SIG-M5 (cell line): ENCODE results near the gene SLC8A3.

Experiments used
- DNase-seq: peaks from one replicate; lab custom pipeline; 2025; lab: John Stamatoyannopoulos, UW

SLC8A3 gene

DNA sequence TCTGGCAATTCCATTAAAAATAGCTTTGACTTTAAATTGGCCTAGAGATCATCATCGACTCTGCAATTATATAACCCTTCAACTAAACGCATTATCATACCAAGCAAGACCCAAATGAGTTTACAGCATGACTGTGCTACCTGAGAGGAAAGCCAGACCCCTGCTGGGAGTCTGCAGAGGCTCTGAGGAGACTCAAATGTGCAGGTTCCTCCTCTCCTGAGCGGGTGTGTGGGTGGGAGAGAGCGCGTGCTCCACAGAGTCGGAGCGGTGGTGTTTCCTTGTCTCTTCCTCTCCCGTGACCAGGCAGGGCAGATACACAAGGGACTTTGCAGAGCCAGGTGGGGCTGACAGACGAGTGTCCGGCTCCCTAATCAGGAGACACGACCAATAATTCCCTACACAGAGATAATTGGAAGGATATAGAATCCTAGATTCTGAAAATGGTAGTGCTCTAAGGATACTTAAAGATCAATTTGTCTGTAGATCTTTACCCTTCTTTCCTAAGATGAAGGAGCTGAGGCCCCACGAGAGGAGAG lies 74.1 kb downstream of the SLC8A3 start:
- DNase-seq: no peak

- no peak for DNase-seq
Observed at GRCh38 chr14:70113211-70113610, 75.5 kb downstream of the SLC8A3 start.

GRCh38 chr14:70108419-70108818 lies 80.3 kb downstream of the SLC8A3 start:
- DNase-seq: no peak

DNA sequence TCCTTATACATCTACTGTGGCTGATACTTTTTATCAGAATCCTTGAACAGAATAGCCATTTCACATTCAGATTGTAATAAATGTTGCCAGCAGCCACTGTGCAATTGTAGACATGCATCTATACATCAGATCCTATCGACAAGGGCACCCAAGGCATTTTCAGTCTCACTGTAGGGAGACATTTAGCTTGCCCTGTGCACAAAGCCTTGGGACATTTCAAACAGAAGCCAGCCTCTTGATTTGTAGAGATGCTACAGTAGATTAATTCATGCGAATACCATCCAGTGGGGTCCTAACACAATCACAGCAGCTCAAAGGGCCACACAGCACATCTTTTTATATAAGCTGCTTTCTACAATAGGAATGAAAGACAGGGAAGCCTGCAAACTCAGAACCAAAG lies 81.4 kb downstream of the SLC8A3 start:
- DNase-seq: no peak

GRCh38 chr14:70100071-70100470 lies 88.7 kb downstream of the SLC8A3 start:
- no peak for DNase-seq

- DNase-seq: no peak
Observed at GRCh38 chr14:70098250-70098809, 90.4 kb downstream of the SLC8A3 start.

- DNase-seq: no peak
Observed at GRCh38 chr14:70097576-70098249, 91.0 kb downstream of the SLC8A3 start.

- DNase-seq: no peak
Observed at GRCh38 chr14:70096866-70097265, 91.9 kb downstream of the SLC8A3 start.

- no peak for DNase-seq
Observed at GRCh38 chr14:70094631-70095030, 94.1 kb downstream of the SLC8A3 start.

DNA sequence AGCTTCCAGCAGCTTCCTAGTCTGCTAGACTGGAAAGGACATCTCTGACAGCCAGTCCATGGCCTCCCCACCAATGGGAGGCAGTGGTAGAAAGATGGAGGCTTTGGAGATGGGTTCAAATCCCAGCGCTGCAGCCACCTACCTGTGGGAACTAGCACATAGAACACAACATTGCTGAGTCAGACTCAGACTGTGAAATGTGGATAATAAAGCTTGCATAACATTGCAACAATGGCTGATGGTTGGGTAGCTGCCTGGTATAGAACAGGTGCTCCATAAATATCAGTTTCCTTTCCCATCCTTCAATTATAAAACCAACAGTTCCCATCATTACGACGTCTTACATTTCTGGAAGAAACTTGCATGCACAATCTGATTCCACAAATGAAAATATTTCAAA lies 94.6 kb downstream of the SLC8A3 start:
- DNase-seq: no peak

GRCh38 chr14:70093156-70093555 lies 95.6 kb downstream of the SLC8A3 start:
- DNase-seq: no peak

- DNase-seq: no peak
Observed at GRCh38 chr14:70087380-70087697, 101.4 kb downstream of the SLC8A3 start.

- DNase-seq: no peak
Observed at GRCh38 chr14:70086685-70087379, 101.9 kb downstream of the SLC8A3 start.

DNA sequence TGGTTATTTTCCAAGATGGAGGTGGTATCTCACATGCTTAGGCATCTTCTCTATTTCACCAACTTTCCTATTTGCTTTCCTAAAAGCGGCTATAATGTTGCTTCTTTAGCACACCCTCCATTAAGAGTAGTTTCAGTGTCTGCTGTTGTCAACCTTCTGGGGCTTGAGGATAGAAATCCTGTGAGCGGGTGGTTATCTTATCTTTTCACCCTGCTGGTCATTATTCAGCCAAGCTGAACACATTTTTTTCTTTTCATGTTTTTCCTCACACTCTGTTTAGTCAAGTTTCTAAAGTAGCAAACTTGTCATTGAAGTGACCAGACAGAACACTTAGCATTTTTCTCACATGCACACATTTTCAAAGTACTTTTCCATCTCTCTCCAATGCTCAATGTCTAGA lies 104.5 kb downstream of the SLC8A3 start:
- DNase-seq: no peak

- no peak for DNase-seq
Observed at GRCh38 chr14:70082394-70082793, 106.4 kb downstream of the SLC8A3 start.

DNA sequence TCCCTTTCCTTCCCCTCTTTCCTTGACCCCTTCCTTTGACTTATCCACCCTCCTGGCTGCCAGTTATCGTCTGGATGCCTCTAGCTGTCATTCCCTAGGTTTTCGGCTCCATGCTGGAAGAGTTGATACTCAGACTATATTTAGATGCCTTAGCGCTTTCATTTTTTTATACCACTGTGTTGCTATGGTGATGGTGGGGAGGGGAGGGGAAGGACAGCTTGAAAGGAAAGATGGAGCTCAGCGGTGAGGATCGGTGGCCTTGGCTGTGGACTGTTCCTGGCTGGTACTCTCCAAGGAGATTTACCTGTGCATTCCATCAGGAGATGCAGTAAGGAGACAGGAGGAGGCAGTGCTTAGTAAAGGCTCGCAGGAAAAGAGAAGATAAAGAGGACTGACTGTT lies 108.7 kb downstream of the SLC8A3 start:
- DNase-seq: no peak

GRCh38 chr14:70078329-70078728 lies 110.4 kb downstream of the SLC8A3 start:
- DNase-seq: no peak

DNA sequence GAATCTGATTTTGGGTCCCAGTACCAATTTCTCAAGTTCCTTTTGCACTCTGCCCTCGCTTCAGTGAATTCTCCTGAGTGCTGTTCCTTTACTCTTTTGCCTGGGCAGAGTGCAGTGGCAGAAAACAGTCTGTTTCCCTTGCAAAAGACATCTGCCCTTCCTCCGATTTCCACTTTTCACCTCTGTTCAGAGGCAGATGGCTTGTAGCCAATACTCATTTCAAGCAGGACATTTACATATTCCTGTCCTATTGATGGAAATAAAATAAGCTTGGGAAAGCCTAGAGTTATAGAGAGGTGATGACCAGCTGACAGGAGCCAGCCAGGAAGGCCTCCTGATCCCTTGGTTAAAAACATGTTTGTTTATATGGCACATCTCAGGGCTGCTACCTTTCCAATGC lies 111.0 kb downstream of the SLC8A3 start:
- DNase-seq: no peak

- DNase-seq: no peak
Observed at GRCh38 chr14:70077005-70077404, 111.7 kb downstream of the SLC8A3 start.

GRCh38 chr14:70073924-70074566 lies 114.7 kb downstream of the SLC8A3 start:
- DNase-seq: no peak

- no peak for DNase-seq
Observed at GRCh38 chr14:70069186-70069585, 119.6 kb downstream of the SLC8A3 start.

- DNase-seq: no peak
Observed at GRCh38 chr14:70067810-70068209, 120.9 kb downstream of the SLC8A3 start.
